Coronary artery (tissue), 2 donors: ENCODE results near the gene M6PR.

Experiments
- DNase-seq: peaks from one replicate; pipeline ENCODE4 v3.0.0-alpha.2; 2017; ENCODE audit warnings: low spot score
- H3K27ac ChIP-seq, 2 donors: fragments of 200-600 bp; sonication (generic); one replicate each; pipeline ENCODE4 v1.5.1; 2016 to 2019
- H3K4me3 ChIP-seq: fragments of 200-600 bp; sonication (generic); 2 replicates; pipeline ENCODE4 v1.5.1; 2016; ENCODE audit warnings: mild to moderate bottlenecking, moderate library complexity
- CTCF ChIP-seq: fragments of 200-600 bp; sonication (generic); IDR thresholded peaks from one replicate; pipeline ENCODE4 v1.5.1; 2019; ENCODE audit warnings: antibody characterized with exemption

Gene M6PR

GRCh38 chr12:8917031-8917430, 32.4 kb downstream of the M6PR start:
- no peak for TF ChIP-seq CTCF
- no peak overlapping the region for H3K27ac ChIP-seq
- no peak for DNase-seq
- H3K4me3 ChIP-seq: no peak overlapping the region

GRCh38 chr12:8916154-8916553, 33.3 kb downstream of the M6PR start:
- Histone ChIP-seq H3K4me3 (no peak overlapping the region), H3K27ac (no peak overlapping the region)
- no peak for DNase-seq
- no peak for TF ChIP-seq CTCF

- no peak for TF ChIP-seq CTCF
- DNase-seq: peak; percentile 73
- Histone ChIP-seq H3K4me3 (peak overlapping the region; percentile 79), H3K27ac (peak overlapping the region; percentile 45 to 95)
Observed at GRCh38 chr12:8914716-8915526, 34.5 kb downstream of the M6PR start.

- peak within 1 kb of the TSS; percentile 79 for H3K4me3 ChIP-seq
- DNase-seq: peak; percentile 87
- H3K27ac ChIP-seq: peak within 1 kb of the TSS; percentile 86 to 95
Observed at GRCh38 chr12:8914033-8914715, 35.3 kb downstream of the M6PR start, which contains the start of gene PHC1. Gene PHC1 (plus strand): TSS chr12:8914509. CDS start chr12:8917678, 3,169 bp downstream.

GRCh38 chr12:8913702-8914032, 35.8 kb downstream of the M6PR start:
- TF ChIP-seq CTCF: no peak
- H3K27ac ChIP-seq: peak overlapping the region; percentile 86 to 95
- H3K4me3 ChIP-seq: peak overlapping the region; percentile 79
- DNase-seq: no peak

- peak overlapping the region; percentile 79 for H3K4me3 ChIP-seq
- DNase-seq: no peak
Observed at GRCh38 chr12:8912914-8913313, 36.5 kb downstream of the M6PR start.

More at GRCh38 chr12:8912914-8913313, 36.5 kb downstream of the M6PR start:
- no peak for TF ChIP-seq CTCF
- H3K27ac ChIP-seq: peak overlapping the region in 1 of 2 donors; percentile 95
